GM23338 (cell line): Measurements from ENCODE around the gene HDAC8.

ENCODE experiments used
- EZH2 ChIP-seq: fragments of 200-600 bp; sonication (generic); IDR thresholded peaks from one replicate; pipeline ENCODE4 v1.8.0; 2017; ENCODE audit warnings: antibody characterized with exemption, mild to moderate bottlenecking, low read depth; ENCODE audit not compliant: unreplicated experiment
- EZH2phosphoT487 ChIP-seq: fragments of 200-600 bp; sonication (generic); IDR thresholded peaks from one replicate; pipeline ENCODE4 v1.8.1; 2018; ENCODE audit warnings: antibody characterized with exemption; ENCODE audit not compliant: unreplicated experiment
- JUNB ChIP-seq: IDR thresholded peaks from one replicate; pipeline ENCODE4 v1.6.1; 2016; ENCODE audit warnings: antibody characterized with exemption; ENCODE audit not compliant: unreplicated experiment
- NANOG ChIP-seq: IDR thresholded peaks from 2 replicates; pipeline ENCODE4 v1.6.1; 2016; ENCODE audit warnings: antibody characterized with exemption, borderline replicate concordance
- POLR2AphosphoS5 ChIP-seq: IDR thresholded peaks from 2 replicates; pipeline ENCODE4 v1.6.1; 2016; ENCODE audit warnings: antibody characterized with exemption, low read depth
- ZNF331 ChIP-seq: fragments of 250-450 bp; sonication (Bioruptor Pico); IDR thresholded peaks from 2 replicates; pipeline ENCODE4 v1.5.0; 2020; ENCODE audit warnings: low read depth, mild to moderate bottlenecking, moderate library complexity
- TF ChIP-seq, protein P1 (sequence below), 2 experiments: fragments of 200-600 bp in 1 of 2; sonication (generic) in 1 of 2; conservative IDR thresholded peaks; 2 replicates each; pipeline versions ENCODE4 v1.5.1 to v1.6.1; 2016 to 2017; ENCODE audit warnings: antibody characterized with exemption in 2 of 2, low read depth in 2 of 2, mild to moderate bottlenecking in 2 of 2, moderate library complexity in 1 of 2
- TF ChIP-seq, protein P2 (sequence below): IDR thresholded peaks from one replicate; pipeline ENCODE4 v1.6.1; 2018; ENCODE audit warnings: antibody characterized with exemption; ENCODE audit not compliant: unreplicated experiment

GRCh38 chrX:72372735-72373134 is 199.9 kb downstream of the HDAC8 start:
- TF ChIP-seq POLR2AphosphoS5, result no peak
- TF ChIP-seq, protein P1, sequence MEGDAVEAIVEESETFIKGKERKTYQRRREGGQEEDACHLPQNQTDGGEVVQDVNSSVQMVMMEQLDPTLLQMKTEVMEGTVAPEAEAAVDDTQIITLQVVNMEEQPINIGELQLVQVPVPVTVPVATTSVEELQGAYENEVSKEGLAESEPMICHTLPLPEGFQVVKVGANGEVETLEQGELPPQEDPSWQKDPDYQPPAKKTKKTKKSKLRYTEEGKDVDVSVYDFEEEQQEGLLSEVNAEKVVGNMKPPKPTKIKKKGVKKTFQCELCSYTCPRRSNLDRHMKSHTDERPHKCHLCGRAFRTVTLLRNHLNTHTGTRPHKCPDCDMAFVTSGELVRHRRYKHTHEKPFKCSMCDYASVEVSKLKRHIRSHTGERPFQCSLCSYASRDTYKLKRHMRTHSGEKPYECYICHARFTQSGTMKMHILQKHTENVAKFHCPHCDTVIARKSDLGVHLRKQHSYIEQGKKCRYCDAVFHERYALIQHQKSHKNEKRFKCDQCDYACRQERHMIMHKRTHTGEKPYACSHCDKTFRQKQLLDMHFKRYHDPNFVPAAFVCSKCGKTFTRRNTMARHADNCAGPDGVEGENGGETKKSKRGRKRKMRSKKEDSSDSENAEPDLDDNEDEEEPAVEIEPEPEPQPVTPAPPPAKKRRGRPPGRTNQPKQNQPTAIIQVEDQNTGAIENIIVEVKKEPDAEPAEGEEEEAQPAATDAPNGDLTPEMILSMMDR (conservative IDR thresholded peaks at IDR 0.05; ENCODE audit: low read depth in 2 of 2), result no peak
- TF ChIP-seq ZNF331 (CRISPR knock-in tag), result no peak
- TF ChIP-seq, protein P2, sequence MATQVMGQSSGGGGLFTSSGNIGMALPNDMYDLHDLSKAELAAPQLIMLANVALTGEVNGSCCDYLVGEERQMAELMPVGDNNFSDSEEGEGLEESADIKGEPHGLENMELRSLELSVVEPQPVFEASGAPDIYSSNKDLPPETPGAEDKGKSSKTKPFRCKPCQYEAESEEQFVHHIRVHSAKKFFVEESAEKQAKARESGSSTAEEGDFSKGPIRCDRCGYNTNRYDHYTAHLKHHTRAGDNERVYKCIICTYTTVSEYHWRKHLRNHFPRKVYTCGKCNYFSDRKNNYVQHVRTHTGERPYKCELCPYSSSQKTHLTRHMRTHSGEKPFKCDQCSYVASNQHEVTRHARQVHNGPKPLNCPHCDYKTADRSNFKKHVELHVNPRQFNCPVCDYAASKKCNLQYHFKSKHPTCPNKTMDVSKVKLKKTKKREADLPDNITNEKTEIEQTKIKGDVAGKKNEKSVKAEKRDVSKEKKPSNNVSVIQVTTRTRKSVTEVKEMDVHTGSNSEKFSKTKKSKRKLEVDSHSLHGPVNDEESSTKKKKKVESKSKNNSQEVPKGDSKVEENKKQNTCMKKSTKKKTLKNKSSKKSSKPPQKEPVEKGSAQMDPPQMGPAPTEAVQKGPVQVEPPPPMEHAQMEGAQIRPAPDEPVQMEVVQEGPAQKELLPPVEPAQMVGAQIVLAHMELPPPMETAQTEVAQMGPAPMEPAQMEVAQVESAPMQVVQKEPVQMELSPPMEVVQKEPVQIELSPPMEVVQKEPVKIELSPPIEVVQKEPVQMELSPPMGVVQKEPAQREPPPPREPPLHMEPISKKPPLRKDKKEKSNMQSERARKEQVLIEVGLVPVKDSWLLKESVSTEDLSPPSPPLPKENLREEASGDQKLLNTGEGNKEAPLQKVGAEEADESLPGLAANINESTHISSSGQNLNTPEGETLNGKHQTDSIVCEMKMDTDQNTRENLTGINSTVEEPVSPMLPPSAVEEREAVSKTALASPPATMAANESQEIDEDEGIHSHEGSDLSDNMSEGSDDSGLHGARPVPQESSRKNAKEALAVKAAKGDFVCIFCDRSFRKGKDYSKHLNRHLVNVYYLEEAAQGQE, result no peak
- TF ChIP-seq JUNB, result no peak
- TF ChIP-seq NANOG, result no peak
- no peak for TF ChIP-seq EZH2
- TF ChIP-seq EZH2phosphoT487, result no peak
